ENCODE data around the gene PFDN4.

PFDN4 gene

DNA sequence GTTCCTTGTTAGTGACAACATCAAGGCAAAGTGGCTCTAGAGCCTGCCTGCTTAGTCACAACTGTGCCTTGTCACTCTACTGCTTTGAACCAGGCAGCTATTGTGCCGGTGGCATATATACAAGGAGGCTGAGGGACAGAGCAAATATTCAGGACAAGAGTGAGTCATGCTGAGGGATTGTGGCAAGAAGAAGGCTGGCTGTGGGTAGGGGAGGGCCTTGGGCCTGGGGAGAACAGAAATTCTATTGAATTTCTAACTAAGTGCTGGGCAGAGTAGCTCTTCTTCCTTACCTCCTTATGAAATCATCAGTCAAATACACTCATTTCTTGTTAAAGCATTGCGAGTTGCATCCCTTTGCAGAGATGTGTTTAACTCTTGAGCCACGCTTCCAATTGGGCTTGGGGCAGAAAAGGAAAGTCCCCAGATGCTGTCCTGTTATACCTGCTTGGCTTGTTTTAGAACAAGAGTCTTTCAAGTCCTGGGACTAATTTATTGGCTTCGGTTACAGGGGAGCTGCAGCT is 59.7 kb downstream of the PFDN4 start:
- no peaks in the 10 kb centered on the region for H3K36me3 Mint-ChIP-seq (ENCODE audit: low read depth)
- H3K4me3 Mint-ChIP-seq = no peak overlapping the region
- H3K4me1 Mint-ChIP-seq (ENCODE audit: low read depth) = no peaks in the 10 kb centered on the region
- peaks cover 7% of the 10 kb centered on the region for H3K27me3 Mint-ChIP-seq
- no peaks in the 10 kb centered on the region for H3K9me3 Mint-ChIP-seq
- no peak overlapping the region for H3K27ac Mint-ChIP-seq
- intact Hi-C loops (cut with micrococcal nuclease) = no loop called here

DNA sequence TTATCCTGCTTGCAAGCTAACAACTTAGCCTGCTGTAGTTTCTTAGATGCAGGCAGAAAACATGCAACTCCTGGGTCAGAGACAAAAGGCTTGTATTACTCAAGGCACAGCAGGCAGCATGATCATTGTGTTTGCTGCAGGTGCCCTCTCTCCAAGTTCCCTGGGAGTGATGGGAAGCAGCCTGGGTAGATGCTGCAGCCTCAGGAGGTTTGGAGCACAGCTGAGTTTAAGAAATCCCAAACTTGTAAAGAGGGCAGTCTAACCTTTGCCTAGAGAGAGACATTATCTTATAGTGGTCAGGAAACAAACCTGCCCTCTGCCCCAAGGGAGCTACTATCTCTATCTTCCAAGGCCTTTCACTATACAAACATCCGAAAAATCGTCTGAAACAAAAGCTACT is 61.1 kb downstream of the PFDN4 start:
- Mint-ChIP-seq H3K27ac (no peak overlapping the region), H3K27me3 (peaks cover 10% of the 10 kb centered on the region), H3K36me3 (ENCODE audit: low read depth) (no peaks in the 10 kb centered on the region), H3K4me3 (no peak overlapping the region), H3K9me3 (no peaks in the 10 kb centered on the region), H3K4me1 (ENCODE audit: low read depth) (no peaks in the 10 kb centered on the region)
- intact Hi-C loops (cut with micrococcal nuclease) = no loop called here

Measured in dendritic cell treated with granulocyte-macrophage colony-stimulating factor and Interleukin-4, amounts not matched to agents 40 ng/mL and 50 ng/mL, for 4 days (primary cell).